Endothelial cell of umbilical vein (primary cell): ENCODE data around the gene JPH3. TPM values are rescaled to one million over a fixed set of nuclear protein-coding genes. Genes with fewer than 3 reads are reported as not detected.

Experiments used
- BruUV-seq: library from RNA; stranded (reverse); fragments of 400-500 nt; replicated peaks from 2 replicates; lab custom pipeline; 2021; lab: Mats Ljungman, UMichigan
- CTCF ChIA-PET: fragments of 300-600, 350-600 bp; sonication (Branson Sonifier 250); formaldehyde crosslinking; loops from one replicate; lab custom pipeline; 2021; ENCODE audit warnings: antibody characterized with exemption, inconsistent platforms; lab: Charles Lee
- POLR2A ChIA-PET: fragments of 300-600, 350-600 bp; sonication (Branson Sonifier 250); formaldehyde crosslinking; loops from one replicate; lab custom pipeline; 2021; ENCODE audit warnings: antibody characterized with exemption, inconsistent platforms; lab: Charles Lee
- DNase-seq: peaks from one replicate; pipeline ENCODE4 v3.0.0-alpha.2; 2011; ENCODE audit warnings: low read depth, low spot score
- FAIRE-seq: peaks from 2 replicates; lab custom pipeline; 2011; peaks lifted over from hg19 to GRCh38; lab: Jason Lieb, UNC
- H2AFZ ChIP-seq: 2 replicates; pipeline ENCODE4 v1.6.0; 2012; ENCODE audit warnings: low read depth, low read length, control low read depth, inconsistent platforms
- H3K27ac ChIP-seq: 2 replicates; pipeline ENCODE4 v1.5.1; 2011; ENCODE audit warnings: low read depth, mild to moderate bottlenecking, control low read depth, low read length, moderate library complexity; ENCODE audit not compliant: insufficient read depth
- H3K27me3 ChIP-seq, 2 experiments: 2 replicates each; pipeline versions ENCODE4 v1.6.0 to v1.6.1; 2011; ENCODE audit warnings: low read length in 2 of 2, mixed read lengths in 1 of 2; ENCODE audit not compliant: control insufficient read depth in 2 of 2, insufficient read depth in 2 of 2
- H3K36me3 ChIP-seq, 2 experiments: 2 replicates in 1 of 2; 3 replicates in 1 of 2; pipeline ENCODE4 v1.5.1; 2011; ENCODE audit warnings: low read length in 2 of 2, mild to moderate bottlenecking in 1 of 2, moderate library complexity in 1 of 2; ENCODE audit not compliant: control insufficient read depth in 2 of 2, insufficient read depth in 2 of 2; ENCODE audit errors: extremely low read depth in 1 of 2
- H3K4me1 ChIP-seq: 3 replicates; pipeline ENCODE4 v1.5.1; 2011; ENCODE audit warnings: mild to moderate bottlenecking, low read length; ENCODE audit not compliant: control insufficient read depth, insufficient read depth; ENCODE audit errors: extremely low read depth
- H3K4me2 ChIP-seq: 2 replicates; pipeline ENCODE4 v1.6.1; 2011; ENCODE audit warnings: low read length, control low read depth, mixed read lengths; ENCODE audit not compliant: insufficient read depth
- H3K4me3 ChIP-seq, 3 experiments: fragments of 200-600 bp in 1 of 3; sonication (generic), shearing (Covaris generic) in 1 of 3; replicated peaks in 1 of 3; 2 replicates each; pipeline ENCODE4 v1.5.1; 2011 to 2016; ENCODE audit warnings: control low read depth in 3 of 3, low read length in 3 of 3, mild to moderate bottlenecking in 2 of 3, inconsistent platforms in 1 of 3, low read depth in 1 of 3, moderate library complexity in 1 of 3; ENCODE audit not compliant: insufficient read depth in 1 of 3
- H3K79me2 ChIP-seq: 2 replicates; pipeline ENCODE4 v1.6.0; 2012; ENCODE audit warnings: low read length, inconsistent platforms; ENCODE audit not compliant: control insufficient read depth, insufficient read depth
- H3K9ac ChIP-seq: replicated peaks from 2 replicates; pipeline ENCODE3; 2011; ENCODE audit warnings: low read length, control low read depth; ENCODE audit not compliant: insufficient read depth; ENCODE audit errors: extremely low read depth
- H3K9me1 ChIP-seq: replicated peaks from 3 replicates; pipeline ENCODE4 v1.6.0; 2011; ENCODE audit warnings: mild to moderate bottlenecking, low read length; ENCODE audit not compliant: control insufficient read depth, insufficient read depth; ENCODE audit errors: extremely low read depth
- H3K9me3 ChIP-seq: replicated peaks from 2 replicates; pipeline ENCODE4 v1.5.1; 2012; ENCODE audit warnings: low read length, inconsistent platforms; ENCODE audit not compliant: control insufficient read depth, insufficient read depth
- H4K20me1 ChIP-seq: replicated peaks from 2 replicates; pipeline ENCODE3; 2011; ENCODE audit warnings: mild to moderate bottlenecking, low read length; ENCODE audit not compliant: control insufficient read depth, insufficient read depth; ENCODE audit errors: extremely low read depth
- EZH2 ChIP-seq: IDR thresholded peaks from 2 replicates; pipeline ENCODE4 v1.6.1; 2012; ENCODE audit warnings: borderline replicate concordance, low read depth, mild to moderate bottlenecking, moderate library complexity, low read length, inconsistent platforms; ENCODE audit not compliant: severe bottlenecking
- FOS ChIP-seq: IDR thresholded peaks from 2 replicates; pipeline ENCODE4 v1.6.1; 2011; ENCODE audit warnings: mild to moderate bottlenecking, low read length, moderate library complexity, borderline replicate concordance; ENCODE audit not compliant: insufficient read depth
- GATA2 ChIP-seq: IDR thresholded peaks from 2 replicates; pipeline ENCODE4 v1.7.0; 2011; ENCODE audit warnings: low read depth, mild to moderate bottlenecking, moderate library complexity, mixed read lengths, low read length; ENCODE audit not compliant: insufficient read length, insufficient read depth
- JUN ChIP-seq: IDR thresholded peaks from 2 replicates; pipeline ENCODE4 v1.6.1; 2011; ENCODE audit warnings: borderline replicate concordance, low read depth; ENCODE audit not compliant: insufficient read length, insufficient read depth
- MAX ChIP-seq: IDR thresholded peaks from 2 replicates; pipeline ENCODE4 v1.6.1; 2011; ENCODE audit not compliant: insufficient read depth, insufficient read length
- MYC ChIP-seq: IDR thresholded peaks from one replicate; pipeline ENCODE4 v1.6.1; 2011; ENCODE audit warnings: mild to moderate bottlenecking, low read depth, low read length
- POLR2A ChIP-seq: IDR thresholded peaks from 2 replicates; pipeline ENCODE4 v1.6.1; 2012; ENCODE audit warnings: low read depth, mild to moderate bottlenecking, control low read depth, low read length
- POLR2AphosphoS5 ChIP-seq: IDR thresholded peaks from 2 replicates; pipeline ENCODE4 v1.6.1; 2012; ENCODE audit warnings: low read depth, mild to moderate bottlenecking, control low read depth, low read length, moderate library complexity; ENCODE audit not compliant: insufficient read depth
- dilution Hi-C: fragments of 300-500 bp; cut with MboI; formaldehyde crosslinking; loops from one replicate; pipeline ENCODE4 v1.15.0; 2019; ENCODE audit warnings: low sequenced_read_pairs; ENCODE audit not compliant: extremely low pct_ligation_motif_present
- intact Hi-C: fragments of 100-400 bp; cut with micrococcal nuclease; formaldehyde crosslinking; loops from one replicate; pipeline ENCODE4 v1.10.0; 2022
- polyA plus RNA-seq, 4 experiments: library from polyadenylated mRNA; depleted of rRNA in 3 of 4; stranded (reverse) in 3 of 4; unstranded in 1 of 4; fragments of >200 nt; gene quantifications; 2 replicates each; pipeline versions ENCODE4 v1.2.1 to v1.2.3, GENCODE V29; 2011 to 2012; ENCODE audit warnings: missing spikeins in 1 of 4
- total RNA-seq: library from RNA; stranded (reverse); gene quantifications from 2 replicates; pipeline ENCODE4 v1.2.3, GENCODE V29; 2021

JPH3 gene
- total and polyA plus RNA-seq, 2 donors (not counting 3 experiments of a cell fraction or from before 2014, with no cell fraction given), result 0.22 to 0.30 TPM

- CTCF ChIA-PET, result interaction anchor here (1.0 to 2.0 kb wide), 7 partner anchors 9 to 196 kb away, joined by 4 to 24 read pairs (median 5); no protein-coding TSS in a partner anchor
- Histone ChIP-seq H3K9me1 (no peaks in the 10 kb centered on the region), H4K20me1 (no peaks in the 10 kb centered on the region), H3K4me3 (no peak overlapping the region), H3K36me3 (no peaks in the 10 kb centered on the region), H3K9ac (no peak overlapping the region), H3K4me2 (no peak overlapping the region), H3K9me3 (no peaks in the 10 kb centered on the region), H2AFZ (peak overlapping the region; percentile 52), H3K4me1 (peaks cover 27% of the 10 kb centered on the region), H3K27me3 (no peaks in the 10 kb centered on the region), H3K27ac (no peak overlapping the region), H3K79me2 (no peaks in the 10 kb centered on the region)
- POLR2A ChIA-PET, result no interaction called here
- intact Hi-C loops (no loop called here), dilution Hi-C loops (no loop called here)
- TF ChIP-seq GATA2, result no peak
- TF ChIP-seq MAX, result no peak
- TF ChIP-seq POLR2A, result no peak
- TF ChIP-seq POLR2AphosphoS5, result no peak
- TF ChIP-seq MYC, result no peak
- TF ChIP-seq FOS, result no peak
- TF ChIP-seq JUN, result no peak
- TF ChIP-seq EZH2, result no peak
- FAIRE-seq, result no peak
- DNase-seq, result no peak
- no TSS peak for BruUV-seq
Measured at GRCh38 chr16:87582966-87583325, 19.4 kb upstream of the JPH3 start.

GRCh38 chr16:87583453-87584131 lies 18.7 kb upstream of the JPH3 start:
- dilution Hi-C loops, result no loop called here
- Histone ChIP-seq H4K20me1 (no peaks in the 10 kb centered on the region), H3K9ac (no peak overlapping the region), H3K4me3 (no peak overlapping the region), H3K79me2 (no peaks in the 10 kb centered on the region), H2AFZ (no peak overlapping the region), H3K9me3 (no peaks in the 10 kb centered on the region), H3K4me1 (peaks cover 27% of the 10 kb centered on the region), H3K4me2 (no peak overlapping the region), H3K9me1 (no peaks in the 10 kb centered on the region), H3K27ac (no peak overlapping the region), H3K36me3 (no peaks in the 10 kb centered on the region), H3K27me3 (no peaks in the 10 kb centered on the region)
- FAIRE-seq, result peak; percentile 56
- CTCF ChIA-PET, result interaction anchor here (1.0 to 8.2 kb wide), 4 partner anchors 52 to 184 kb away, joined by 4 to 198 read pairs (median 76); partner anchors contain the start of gene KLHDC4
- BruUV-seq, result no TSS peak
- peak; percentile 35 for DNase-seq
- intact Hi-C loops, result no loop called here
- POLR2A ChIA-PET, result no interaction called here
- TF ChIP-seq MAX (peak; percentile 27), MYC (no peak), JUN (peak; percentile 10)
